HepG2 (cell line): ENCODE data around the gene RNASE4. TPM values are rescaled to one million over a fixed set of nuclear protein-coding genes. Genes with fewer than 3 reads are reported as not detected.

Source experiments
- FOXO4 ChIP-seq: sonication (generic); formaldehyde crosslinking; conservative IDR thresholded peaks from 2 replicates; pipeline ENCODE4 v1.8.1; 2023; ENCODE audit warnings: missing genetic modification reagents
- MED13 ChIP-seq: sonication (generic); formaldehyde crosslinking; IDR thresholded peaks from 2 replicates; pipeline ENCODE4 v1.5.0; 2020; ENCODE audit warnings: missing genetic modification reagents
- NCOA1 ChIP-seq: sonication (generic); formaldehyde crosslinking; IDR thresholded peaks from 2 replicates; pipeline ENCODE4 v1.9.0; 2021; ENCODE audit warnings: missing genetic modification reagents
- SRY ChIP-seq: sonication (generic); formaldehyde crosslinking; IDR thresholded peaks from 2 replicates; pipeline ENCODE4 v1.8.0; 2022; ENCODE audit warnings: mild to moderate bottlenecking, missing genetic modification reagents
- ZFP36 ChIP-seq: fragments of 150-350 bp; IDR thresholded peaks from 2 replicates; pipeline ENCODE4 v1.6.1; 2018; ENCODE audit warnings: borderline replicate concordance, low read length, low read depth; ENCODE audit not compliant: partially characterized antibody
- ZKSCAN1 ChIP-seq: fragments of 150-350 bp; IDR thresholded peaks from 2 replicates; pipeline ENCODE4 v1.6.1; 2014; ENCODE audit warnings: low read length
- ZNF256 ChIP-seq: sonication (generic); formaldehyde crosslinking; conservative IDR thresholded peaks from 2 replicates; pipeline ENCODE4 v1.4.0; 2020; ENCODE audit warnings: missing genetic modification reagents
- ZNF383 ChIP-seq: sonication (generic); formaldehyde crosslinking; IDR thresholded peaks from 2 replicates; pipeline ENCODE4 v1.4.0; 2020; ENCODE audit warnings: missing genetic modification reagents, mild to moderate bottlenecking, borderline replicate concordance
- ZNF558 ChIP-seq: sonication (generic); formaldehyde crosslinking; IDR thresholded peaks from 2 replicates; pipeline ENCODE4 v1.9.0; 2022; ENCODE audit warnings: mild to moderate bottlenecking, missing genetic modification reagents, borderline replicate concordance
- ZNF780A ChIP-seq: sonication (generic); formaldehyde crosslinking; IDR thresholded peaks from 2 replicates; pipeline ENCODE4 v1.8.0; 2022; ENCODE audit warnings: mild to moderate bottlenecking, missing genetic modification reagents, moderate library complexity
- polyA plus RNA-seq, 8 experiments: library from polyadenylated mRNA; depleted of rRNA in 3 of 8; stranded (reverse) in 7 of 8; unstranded in 1 of 8; fragments of >200 nt; fragmentation: Illumina TruSeq in 4 of 8; extraction: Trizol in 4 of 8; gene quantifications; 2 replicates each; pipeline versions ENCODE4 v1.2.1 to v1.2.3, GENCODE V29; 2011 to 2016; ENCODE audit warnings: low read depth in 4 of 8, missing spikeins in 1 of 8, mixed read lengths in 1 of 8; ENCODE audit not compliant: insufficient read depth in 1 of 8
- total RNA-seq, 5 experiments: library from RNA; depleted of rRNA; stranded (reverse); fragments of >200 nt; fragmentation: Illumina TruSeq; extraction: Trizol; gene quantifications; 2 replicates each; pipeline ENCODE4 v1.2.3, GENCODE V29; 2016; ENCODE audit warnings: low read depth in 1 of 5
- TF ChIP-seq, protein P1 (sequence below): sonication (generic); formaldehyde crosslinking; IDR thresholded peaks from 2 replicates; pipeline ENCODE4 v1.4.0; 2020; ENCODE audit warnings: low read depth, mild to moderate bottlenecking, missing genetic modification reagents

RNASE4 gene
- total and polyA plus RNA-seq, 2 of the 13 experiments (the other 11 are each of a cell fraction or from before 2014, with no cell fraction given): 109 to 983 TPM

GRCh38 chr14:20683891-20684661 lies at the start of gene RNASE4 (continued):
- TF ChIP-seq FOXO4 (CRISPR knock-in tag): no peak
- no peak for TF ChIP-seq ZFP36
- peak; percentile 40; the same call in 1 of the 2 replicates for TF ChIP-seq SRY (CRISPR knock-in tag)
- no peak; the same call in 1 of the 2 replicates for TF ChIP-seq MED13 (CRISPR knock-in tag)
- TF ChIP-seq, protein P1, sequence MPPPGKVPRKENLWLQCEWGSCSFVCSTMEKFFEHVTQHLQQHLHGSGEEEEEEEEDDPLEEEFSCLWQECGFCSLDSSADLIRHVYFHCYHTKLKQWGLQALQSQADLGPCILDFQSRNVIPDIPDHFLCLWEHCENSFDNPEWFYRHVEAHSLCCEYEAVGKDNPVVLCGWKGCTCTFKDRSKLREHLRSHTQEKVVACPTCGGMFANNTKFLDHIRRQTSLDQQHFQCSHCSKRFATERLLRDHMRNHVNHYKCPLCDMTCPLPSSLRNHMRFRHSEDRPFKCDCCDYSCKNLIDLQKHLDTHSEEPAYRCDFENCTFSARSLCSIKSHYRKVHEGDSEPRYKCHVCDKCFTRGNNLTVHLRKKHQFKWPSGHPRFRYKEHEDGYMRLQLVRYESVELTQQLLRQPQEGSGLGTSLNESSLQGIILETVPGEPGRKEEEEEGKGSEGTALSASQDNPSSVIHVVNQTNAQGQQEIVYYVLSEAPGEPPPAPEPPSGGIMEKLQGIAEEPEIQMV: peak; percentile 84; the same call in 1 of the 2 replicates
- TF ChIP-seq ZNF558 (CRISPR knock-in tag): peak; percentile 49
- TF ChIP-seq ZNF383 (CRISPR knock-in tag): no peak
- no peak for TF ChIP-seq NCOA1
- peak; percentile 71; the same call in 1 of the 2 replicates for TF ChIP-seq ZKSCAN1
- TF ChIP-seq ZNF780A (CRISPR knock-in tag): peak; percentile 14; the same call in 1 of the 2 replicates
- TF ChIP-seq ZNF256 (CRISPR knock-in tag): peak; percentile 60; the same call in 1 of the 2 replicates
